GM12878 (cell line): ENCODE results near the gene EBF3.

Experiments
- ESRRA ChIP-seq: IDR thresholded peaks from 2 replicates; pipeline ENCODE4 v1.6.1; 2012; ENCODE audit warnings: mild to moderate bottlenecking, low read length, improper control_type of control experiment
- FOXM1 ChIP-seq: IDR thresholded peaks from 2 replicates; pipeline ENCODE4 v1.6.1; 2012; ENCODE audit warnings: low read depth, mild to moderate bottlenecking, inconsistent platforms, low read length, moderate library complexity
- POLR2A ChIP-seq: IDR thresholded peaks from 2 replicates; pipeline ENCODE4 v1.6.1; 2011; ENCODE audit warnings: low read depth, mild to moderate bottlenecking, low read length
- RAD21 ChIP-seq: IDR thresholded peaks from 2 replicates; pipeline ENCODE4 v1.6.1; 2011; ENCODE audit warnings: mild to moderate bottlenecking, low read depth, low read length, moderate library complexity; ENCODE audit not compliant: insufficient read depth

DNA sequence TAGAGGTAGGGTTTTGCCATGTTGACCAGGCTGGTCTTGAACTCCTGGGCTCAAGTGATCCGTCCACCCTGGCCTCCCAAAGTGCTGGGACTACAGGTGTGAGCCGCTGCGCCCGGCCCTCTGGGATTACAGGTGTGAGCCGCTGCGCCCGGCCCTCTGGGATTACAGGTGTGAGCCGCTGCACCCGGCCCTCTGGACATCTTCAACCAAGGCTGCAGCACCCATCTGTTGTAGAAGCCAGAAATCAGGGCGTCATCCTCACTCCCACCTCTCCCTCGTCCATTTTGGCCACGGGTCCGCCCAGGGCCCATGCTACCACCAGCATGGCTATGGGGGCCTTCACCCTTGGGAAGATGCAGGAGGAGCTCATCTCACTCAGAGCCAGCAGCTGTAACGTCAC, 38.5 kb upstream of the EBF3 start:
- no peak for TF ChIP-seq RAD21
- TF ChIP-seq FOXM1: no peak
- TF ChIP-seq POLR2A: no peak
- no peak for TF ChIP-seq ESRRA
